ENCODE data around the gene LCK.

DNA sequence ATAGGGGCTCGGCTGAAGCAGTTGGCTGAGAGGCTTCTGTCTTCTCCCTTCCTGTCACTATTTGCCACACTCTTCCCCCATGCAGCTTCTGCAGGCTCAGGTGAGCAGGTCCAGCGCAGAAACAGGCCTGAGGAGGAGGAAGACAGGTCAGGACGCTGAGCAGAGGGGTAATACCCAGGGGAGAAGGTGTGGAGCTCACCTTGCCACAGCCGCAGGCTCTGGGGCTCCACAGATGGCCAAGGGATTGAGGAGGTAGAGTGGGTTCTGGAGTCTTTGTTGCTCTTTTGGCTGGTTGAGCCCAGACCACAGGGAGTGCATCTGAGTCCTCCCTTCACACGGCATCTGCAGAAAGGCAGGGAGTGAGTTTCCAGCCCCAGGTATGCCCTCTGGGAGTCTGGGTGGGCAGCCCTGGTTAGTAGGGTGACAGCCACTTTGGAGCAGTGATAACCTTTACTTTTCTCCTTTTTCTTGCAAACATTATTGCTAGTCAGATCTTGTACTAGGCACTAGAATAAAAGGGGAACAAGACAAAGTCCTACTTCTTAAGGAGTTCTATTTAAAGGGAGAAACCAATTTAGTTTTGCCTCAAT is 19.1 kb upstream of the LCK start:
- TF ChIP-seq, protein P1, sequence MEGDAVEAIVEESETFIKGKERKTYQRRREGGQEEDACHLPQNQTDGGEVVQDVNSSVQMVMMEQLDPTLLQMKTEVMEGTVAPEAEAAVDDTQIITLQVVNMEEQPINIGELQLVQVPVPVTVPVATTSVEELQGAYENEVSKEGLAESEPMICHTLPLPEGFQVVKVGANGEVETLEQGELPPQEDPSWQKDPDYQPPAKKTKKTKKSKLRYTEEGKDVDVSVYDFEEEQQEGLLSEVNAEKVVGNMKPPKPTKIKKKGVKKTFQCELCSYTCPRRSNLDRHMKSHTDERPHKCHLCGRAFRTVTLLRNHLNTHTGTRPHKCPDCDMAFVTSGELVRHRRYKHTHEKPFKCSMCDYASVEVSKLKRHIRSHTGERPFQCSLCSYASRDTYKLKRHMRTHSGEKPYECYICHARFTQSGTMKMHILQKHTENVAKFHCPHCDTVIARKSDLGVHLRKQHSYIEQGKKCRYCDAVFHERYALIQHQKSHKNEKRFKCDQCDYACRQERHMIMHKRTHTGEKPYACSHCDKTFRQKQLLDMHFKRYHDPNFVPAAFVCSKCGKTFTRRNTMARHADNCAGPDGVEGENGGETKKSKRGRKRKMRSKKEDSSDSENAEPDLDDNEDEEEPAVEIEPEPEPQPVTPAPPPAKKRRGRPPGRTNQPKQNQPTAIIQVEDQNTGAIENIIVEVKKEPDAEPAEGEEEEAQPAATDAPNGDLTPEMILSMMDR (IDR thresholded peaks at IDR 0.05) = no peak
- no peak for TF ChIP-seq POLR2A (IDR thresholded peaks at IDR 0.05)
